HG03457 (cell line): ENCODE results near the gene N4BP3.
A peak's percentile ranks its signal among the peaks of the same experiment; 100 is the strongest.
"Not testable (repeated sequence)": the region's sequence is repeated elsewhere in the genome, so short reads cannot be mapped to it uniquely, and the experiment has no call there.

ENCODE experiments used
- ATAC-seq: cut with Tn5 transposase; IDR thresholded peaks from one replicate; pipeline ENCODE4 v1.9.1; 2021; ENCODE audit warnings: moderate number of reproducible peaks; ENCODE audit not compliant: unreplicated experiment

Gene N4BP3

GRCh38 chr5:178121391-178122276, 8.3 kb downstream of the N4BP3 start:
- ATAC-seq: no peak

- ATAC-seq: no peak
Measured at GRCh38 chr5:178122346-178122745, 9.0 kb downstream of the N4BP3 start.

- ATAC-seq: no peak
Measured at GRCh38 chr5:178123094-178123965, 10.0 kb downstream of the N4BP3 start.

- ATAC-seq: no peak
Measured at GRCh38 chr5:178123966-178124925, 10.9 kb downstream of the N4BP3 start.

- ATAC-seq: no peak
Measured at GRCh38 chr5:178125253-178125906, 12.0 kb downstream of the N4BP3 start.

- no peak for ATAC-seq
Measured at GRCh38 chr5:178126556-178126955, 13.2 kb downstream of the N4BP3 start.

- ATAC-seq: not testable (repeated sequence)
Measured at GRCh38 chr5:178127300-178128009, 14.1 kb downstream of the N4BP3 start.

- ATAC-seq: no peak
Measured at GRCh38 chr5:178129296-178129695, 16.0 kb downstream of the N4BP3 start.

- ATAC-seq: not testable (repeated sequence)
Measured at GRCh38 chr5:178130234-178130575, 16.9 kb downstream of the N4BP3 start.

- ATAC-seq: peak; percentile 72
Measured at GRCh38 chr5:178130576-178131445, 17.5 kb downstream of the N4BP3 start, which contains the start of gene RMND5B. Gene RMND5B (plus strand): TSS chr5:178131014. CDS start chr5:178138120, 7,106 bp downstream.

GRCh38 chr5:178131446-178131996, 18.2 kb downstream of the N4BP3 start:
- no peak for ATAC-seq

- no peak for ATAC-seq
Measured at GRCh38 chr5:178136990-178137389, 23.7 kb downstream of the N4BP3 start.

GRCh38 chr5:178137991-178138390, 24.7 kb downstream of the N4BP3 start:
- ATAC-seq: no peak

- no peak for ATAC-seq
Measured at GRCh38 chr5:178141550-178141949, 28.2 kb downstream of the N4BP3 start.

- ATAC-seq: no peak
Measured at GRCh38 chr5:178142642-178143041, 29.3 kb downstream of the N4BP3 start.

GRCh38 chr5:178143246-178143645, 29.9 kb downstream of the N4BP3 start:
- ATAC-seq: no peak

GRCh38 chr5:178143901-178144300, 30.6 kb downstream of the N4BP3 start:
- no peak for ATAC-seq
